HL-60 (cell line): ENCODE measurements around the gene RPL6.

Experiments used
- DNase-seq, 2 experiments: peaks; one replicate each; pipeline ENCODE4 v3.0.0-alpha.2; 2010 to 2020; ENCODE audit warnings: low read depth in 1 of 2, low spot score in 1 of 2
- H3K27ac ChIP-seq: fragments of 250-450 bp; sonication (Bioruptor Pico); replicated peaks from 2 replicates; pipeline ENCODE4 v1.5.1; 2020; ENCODE audit warnings: mild to moderate bottlenecking, moderate library complexity
- H3K27me3 ChIP-seq: fragments of 250-450 bp; sonication (Bioruptor Pico); 2 replicates; pipeline ENCODE4 v1.5.1; 2021; ENCODE audit warnings: mild to moderate bottlenecking, moderate library complexity; ENCODE audit not compliant: insufficient read depth, poor library complexity, severe bottlenecking
- H3K4me3 ChIP-seq: replicated peaks from 2 replicates; pipeline ENCODE4 v1.5.1; 2011; ENCODE audit warnings: mild to moderate bottlenecking, control low read depth, low read length; ENCODE audit not compliant: insufficient read depth
- CTCF ChIP-seq: IDR thresholded peaks from one replicate; pipeline ENCODE4 v1.5.1; 2011; ENCODE audit warnings: low read length, control low read depth, inconsistent platforms; ENCODE audit not compliant: insufficient read depth
- GABPA ChIP-seq: IDR thresholded peaks from 2 replicates; pipeline ENCODE4 v1.6.1; 2012; ENCODE audit warnings: low read depth
- POLR2AphosphoS5 ChIP-seq: IDR thresholded peaks from 2 replicates; pipeline ENCODE4 v1.6.1; 2012; ENCODE audit warnings: low read depth
- REST ChIP-seq: IDR thresholded peaks from 2 replicates; pipeline ENCODE4 v1.6.1; 2012; ENCODE audit warnings: low read depth; ENCODE audit not compliant: insufficient replicate concordance
- SPI1 ChIP-seq: IDR thresholded peaks from 2 replicates; pipeline ENCODE4 v1.6.1; 2012; ENCODE audit warnings: low read depth, mild to moderate bottlenecking, borderline replicate concordance

Gene RPL6

GRCh38 chr12:112359290-112359689 lies 50.1 kb downstream of the RPL6 start:
- Histone ChIP-seq H3K27me3 (no peaks in the 10 kb centered on the region), H3K27ac (no peak overlapping the region), H3K4me3 (no peak overlapping the region)
- TF ChIP-seq POLR2AphosphoS5 (no peak), CTCF (no peak), SPI1 (no peak), GABPA (no peak), REST (no peak)
- DNase-seq, result no peak

GRCh38 chr12:112357214-112357613 lies 52.2 kb downstream of the RPL6 start:
- Histone ChIP-seq H3K4me3 (no peak overlapping the region), H3K27me3 (no peaks in the 10 kb centered on the region), H3K27ac (no peak overlapping the region)
- DNase-seq, result no peak
- TF ChIP-seq REST (no peak), GABPA (no peak), SPI1 (no peak), CTCF (no peak), POLR2AphosphoS5 (no peak)
